GM12891 (cell line): ENCODE results near the gene UBR1.

Source experiments
- DNase-seq: peaks from one replicate; pipeline ENCODE4 v3.0.0; 2011; ENCODE audit warnings: low spot score; ENCODE audit not compliant: insufficient read length
- FAIRE-seq: peaks from 2 replicates; lab custom pipeline; 2011; peaks lifted over from hg19 to GRCh38; lab: Jason Lieb, UNC
- PAX5 ChIP-seq: IDR thresholded peaks from 2 replicates; pipeline ENCODE4 v1.6.1; 2011; ENCODE audit warnings: low read length, moderate library complexity, mild to moderate bottlenecking; ENCODE audit not compliant: insufficient read depth, severe bottlenecking
- POLR2A ChIP-seq: IDR thresholded peaks from 2 replicates; pipeline ENCODE4 v1.6.1; 2011; ENCODE audit warnings: low read depth, low read length, control low read depth
- POLR2AphosphoS5 ChIP-seq: IDR thresholded peaks from 2 replicates; pipeline ENCODE4 v1.6.1; 2011; ENCODE audit warnings: low read depth, low read length, control low read depth
- POU2F2 ChIP-seq: IDR thresholded peaks from 2 replicates; pipeline ENCODE4 v1.6.1; 2011; ENCODE audit warnings: low read depth, mild to moderate bottlenecking, control low read depth, low read length, moderate library complexity
- SPI1 ChIP-seq: IDR thresholded peaks from 2 replicates; pipeline ENCODE4 v1.6.1; 2011; ENCODE audit warnings: low read depth, low read length, control low read depth
- TAF1 ChIP-seq: IDR thresholded peaks from 2 replicates; pipeline ENCODE4 v1.6.1; 2011; ENCODE audit warnings: low read depth, low read length, control low read depth

Gene UBR1

GRCh38 chr15:42940527-42940926 is 165.3 kb downstream of the UBR1 start:
- TF ChIP-seq TAF1 (no peak), PAX5 (no peak), POU2F2 (no peak), SPI1 (no peak), POLR2AphosphoS5 (no peak), POLR2A (no peak)
- FAIRE-seq (no peak), DNase-seq (no peak)

GRCh38 chr15:42939841-42940240 is 166.0 kb downstream of the UBR1 start:
- DNase-seq, result no peak
- no peak for FAIRE-seq
- no peak for TF ChIP-seq SPI1
- no peak for TF ChIP-seq TAF1
- no peak for TF ChIP-seq POU2F2
- TF ChIP-seq POLR2AphosphoS5, result no peak
- TF ChIP-seq PAX5, result no peak
- TF ChIP-seq POLR2A, result no peak

GRCh38 chr15:42937143-42937542 is 168.7 kb downstream of the UBR1 start:
- FAIRE-seq (no peak), DNase-seq (no peak)
- TF ChIP-seq POLR2A (no peak), POU2F2 (no peak), POLR2AphosphoS5 (no peak), PAX5 (no peak), SPI1 (no peak), TAF1 (no peak)

- TF ChIP-seq PAX5, result no peak
- FAIRE-seq (no peak), DNase-seq (no peak)
Observed at GRCh38 chr15:42933886-42934667, 171.8 kb downstream of the UBR1 start.

- FAIRE-seq (no peak), DNase-seq (no peak)
- TF ChIP-seq PAX5 (no peak), SPI1 (no peak), TAF1 (no peak), POU2F2 (no peak), POLR2A (no peak), POLR2AphosphoS5 (no peak)
Observed at GRCh38 chr15:42932833-42933515, 172.9 kb downstream of the UBR1 start.

- TF ChIP-seq SPI1, result no peak
- TF ChIP-seq POU2F2, result no peak
- TF ChIP-seq TAF1, result no peak
- TF ChIP-seq PAX5, result no peak
- no peak for TF ChIP-seq POLR2A
- TF ChIP-seq POLR2AphosphoS5, result no peak
- FAIRE-seq (no peak), DNase-seq (no peak)
Observed at GRCh38 chr15:42931702-42932486, 173.9 kb downstream of the UBR1 start.

GRCh38 chr15:42929306-42929848 is 176.5 kb downstream of the UBR1 start:
- DNase-seq (no peak), FAIRE-seq (no peak)
- no peak for TF ChIP-seq PAX5
- no peak for TF ChIP-seq POLR2AphosphoS5
- no peak for TF ChIP-seq TAF1
- TF ChIP-seq POLR2A, result no peak
- TF ChIP-seq SPI1, result no peak
- TF ChIP-seq POU2F2, result no peak

GRCh38 chr15:42921342-42921731 is 184.5 kb downstream of the UBR1 start:
- DNase-seq, result no peak
- FAIRE-seq, result no peak
- no peak for TF ChIP-seq SPI1
- TF ChIP-seq TAF1, result no peak
- no peak for TF ChIP-seq POLR2AphosphoS5
- no peak for TF ChIP-seq PAX5
- no peak for TF ChIP-seq POLR2A
- TF ChIP-seq POU2F2, result no peak

- TF ChIP-seq POLR2A, result no peak
- TF ChIP-seq SPI1, result no peak
- TF ChIP-seq POU2F2, result no peak
- TF ChIP-seq PAX5, result no peak
- no peak for TF ChIP-seq TAF1
- no peak for TF ChIP-seq POLR2AphosphoS5
- DNase-seq (peak; percentile 67), FAIRE-seq (peak; percentile 99)
Observed at GRCh38 chr15:42920519-42921341, 185.1 kb downstream of the UBR1 start, which contains the start of gene TTBK2. TTBK2 (minus strand) TSS chr15:42920778; CDS start chr15:42878617, 42,161 bp downstream.
